Keratinocyte (primary cell): ENCODE measurements around the gene NLK.

Source experiments
- EZH2 ChIP-seq: IDR thresholded peaks from one replicate; pipeline ENCODE4 v1.6.1; 2012; ENCODE audit warnings: inconsistent platforms, mild to moderate bottlenecking, low read length, moderate library complexity
- TF ChIP-seq, protein P1 (sequence below), 3 experiments: IDR thresholded peaks in 1 of 3; conservative IDR thresholded peaks in 1 of 3; optimal IDR thresholded peaks in 1 of 3; 2 replicates in 2 of 3; 3 replicates in 1 of 3; pipeline versions ENCODE3 to v1.5.1; 2011; ENCODE audit warnings: low read length in 3 of 3, mild to moderate bottlenecking in 3 of 3, moderate library complexity in 2 of 3, control low read depth in 1 of 3, inconsistent platforms in 1 of 3; ENCODE audit not compliant: insufficient read depth in 2 of 3; ENCODE audit errors: extremely low read depth in 1 of 3

DNA sequence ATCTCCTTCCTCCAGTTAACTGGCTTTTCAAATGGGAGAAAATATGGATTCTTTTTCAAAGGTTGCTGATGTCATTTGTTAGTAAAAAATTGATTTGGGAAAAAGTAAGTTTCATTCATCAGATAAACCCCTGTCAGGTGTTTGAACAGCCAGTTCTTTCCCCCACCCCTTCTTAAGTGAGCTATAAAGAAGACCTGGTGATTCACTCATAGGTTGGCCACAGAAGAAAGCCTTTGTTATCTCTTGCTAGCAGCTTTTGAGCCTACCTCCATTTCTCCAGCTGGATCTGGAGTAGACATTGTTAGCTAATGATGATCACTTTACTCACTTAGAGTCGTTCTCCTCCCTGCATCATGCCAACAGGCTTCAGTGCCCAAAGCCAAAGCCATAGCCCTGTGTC is 63.0 kb downstream of the NLK start:
- TF ChIP-seq, protein P1, sequence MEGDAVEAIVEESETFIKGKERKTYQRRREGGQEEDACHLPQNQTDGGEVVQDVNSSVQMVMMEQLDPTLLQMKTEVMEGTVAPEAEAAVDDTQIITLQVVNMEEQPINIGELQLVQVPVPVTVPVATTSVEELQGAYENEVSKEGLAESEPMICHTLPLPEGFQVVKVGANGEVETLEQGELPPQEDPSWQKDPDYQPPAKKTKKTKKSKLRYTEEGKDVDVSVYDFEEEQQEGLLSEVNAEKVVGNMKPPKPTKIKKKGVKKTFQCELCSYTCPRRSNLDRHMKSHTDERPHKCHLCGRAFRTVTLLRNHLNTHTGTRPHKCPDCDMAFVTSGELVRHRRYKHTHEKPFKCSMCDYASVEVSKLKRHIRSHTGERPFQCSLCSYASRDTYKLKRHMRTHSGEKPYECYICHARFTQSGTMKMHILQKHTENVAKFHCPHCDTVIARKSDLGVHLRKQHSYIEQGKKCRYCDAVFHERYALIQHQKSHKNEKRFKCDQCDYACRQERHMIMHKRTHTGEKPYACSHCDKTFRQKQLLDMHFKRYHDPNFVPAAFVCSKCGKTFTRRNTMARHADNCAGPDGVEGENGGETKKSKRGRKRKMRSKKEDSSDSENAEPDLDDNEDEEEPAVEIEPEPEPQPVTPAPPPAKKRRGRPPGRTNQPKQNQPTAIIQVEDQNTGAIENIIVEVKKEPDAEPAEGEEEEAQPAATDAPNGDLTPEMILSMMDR (optimal IDR thresholded peaks at IDR 0.05 in 1 of 3, IDR thresholded peaks at IDR 0.05 in 1 of 3, conservative IDR thresholded peaks at IDR 0.05 in 1 of 3; ENCODE audit: extremely low read depth in 1 of 3, insufficient read depth in 2 of 3, low read length in 3 of 3) = no peak
- TF ChIP-seq EZH2 = no peak
